HFFc6 (cell line): ENCODE measurements around the gene ATP6V0A1. TPM values are rescaled to one million over a fixed set of nuclear protein-coding genes. Genes with fewer than 3 reads are reported as not detected.
"Not testable (repeated sequence)": the region's sequence is repeated elsewhere in the genome, so short reads cannot be mapped to it uniquely, and the experiment has no call there.

ENCODE experiments used
- DNase-seq: peaks from one replicate; pipeline ENCODE4 v3.0.0-alpha.2; 2018
- H3K27ac Mint-ChIP-seq: 2 replicates; pipeline ENCODE4 v1.8.0; 2020; ENCODE audit warnings: mild to moderate bottlenecking, mixed read lengths
- H3K27me3 Mint-ChIP-seq: 2 replicates; pipeline ENCODE4 v1.8.0; 2021; ENCODE audit warnings: mild to moderate bottlenecking, moderate library complexity, mixed read lengths; ENCODE audit not compliant: insufficient read depth
- H3K36me3 Mint-ChIP-seq: 2 replicates; pipeline ENCODE4 v1.8.0; 2021; ENCODE audit warnings: low read depth, mixed read lengths
- H3K4me1 Mint-ChIP-seq: 2 replicates; pipeline ENCODE4 v1.8.0; 2020; ENCODE audit warnings: low read depth, mixed read lengths
- H3K4me3 Mint-ChIP-seq: 2 replicates; pipeline ENCODE4 v1.8.0; 2020; ENCODE audit warnings: mild to moderate bottlenecking, moderate library complexity, mixed read lengths
- H3K9me3 Mint-ChIP-seq: 2 replicates; pipeline ENCODE4 v1.8.0; 2020; ENCODE audit warnings: mild to moderate bottlenecking, mixed read lengths
- CTCF ChIP-seq: fragments of 200-600 bp; sonication (generic); IDR thresholded peaks from 2 replicates; pipeline ENCODE4 v1.5.0; 2021; ENCODE audit warnings: antibody characterized with exemption, mild to moderate bottlenecking
- total RNA-seq, 6 experiments: library from RNA; stranded (reverse); fragmentation: NEBNext Ultra II Directional; extraction: Animal tissue kit (Norgen Biotek cat#: 25700); gene quantifications; 2 replicates in 1 of 6; 3 replicates in 5 of 6; pipeline ENCODE4 v1.2.3, GENCODE V29; 2021

The ATP6V0A1 gene
- total RNA-seq, 6 experiments from 2014 or later = 29.6 to 56.7 (median 37.1) TPM

GRCh38 chr17:42413464-42414040 lies 45.1 kb upstream of the ATP6V0A1 start:
- Mint-ChIP-seq H3K4me3 (no peak overlapping the region), H3K4me1 (peaks cover 68% of the 10 kb centered on the region), H3K27ac (peak overlapping the region; percentile 69), H3K36me3 (peaks cover 16% of the 10 kb centered on the region), H3K27me3 (no peaks in the 10 kb centered on the region; the same call in 1 of the 2 replicates), H3K9me3 (no peaks in the 10 kb centered on the region)
- TF ChIP-seq CTCF = no peak
- no peak for DNase-seq

DNA sequence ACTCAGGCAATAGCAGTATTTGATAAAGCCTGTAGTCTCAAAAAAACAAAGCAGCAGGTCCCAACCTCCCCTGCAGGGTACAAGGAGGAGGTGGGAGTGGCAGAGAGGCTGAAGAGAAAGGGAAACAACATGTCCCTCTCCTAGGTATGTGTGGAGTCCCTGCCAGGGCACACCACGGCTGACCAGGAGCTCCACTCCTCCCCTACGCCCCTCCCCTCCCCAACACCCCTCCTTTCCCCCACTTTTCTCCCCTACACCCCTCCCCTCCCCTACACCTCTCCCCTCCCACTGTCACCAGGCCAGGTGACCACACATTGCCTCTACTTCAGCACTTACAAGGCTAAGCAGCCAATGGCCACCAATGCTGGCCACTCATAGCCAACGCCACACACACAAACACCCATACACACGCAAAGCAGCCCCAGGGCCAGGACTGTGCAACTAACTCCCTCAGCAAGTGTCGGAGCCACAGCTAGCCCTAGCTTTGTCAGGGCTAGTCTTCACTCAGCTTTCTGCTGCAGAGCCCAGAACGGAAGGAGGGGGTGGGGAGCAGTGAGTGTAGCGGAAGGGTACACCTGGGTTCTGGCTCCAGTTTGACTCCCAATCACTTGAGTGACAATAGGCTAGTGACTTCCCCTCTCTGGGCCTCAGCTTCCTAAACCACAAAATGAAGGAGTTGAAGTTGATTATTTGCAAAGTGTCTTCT lies 43.8 kb upstream of the ATP6V0A1 start:
- no peak for DNase-seq
- peak overlapping the region; percentile 42 for H3K4me3 Mint-ChIP-seq
- H3K36me3 Mint-ChIP-seq = peaks cover 11% of the 10 kb centered on the region
- peak overlapping the region; percentile 69 for H3K27ac Mint-ChIP-seq
- H3K27me3 Mint-ChIP-seq = no peaks in the 10 kb centered on the region; the same call in 1 of the 2 replicates
- no peak for TF ChIP-seq CTCF
- peaks cover 66% of the 10 kb centered on the region for H3K4me1 Mint-ChIP-seq
- no peaks in the 10 kb centered on the region for H3K9me3 Mint-ChIP-seq

GRCh38 chr17:42417981-42418380 lies 40.7 kb upstream of the ATP6V0A1 start:
- H3K4me1 Mint-ChIP-seq = peaks cover 54% of the 10 kb centered on the region
- H3K27ac Mint-ChIP-seq = peak overlapping the region; percentile 52; the same call in 1 of the 2 replicates
- H3K4me3 Mint-ChIP-seq = peak overlapping the region; percentile 100

GRCh38 chr17:42421136-42421506 lies 37.6 kb upstream of the ATP6V0A1 start:
- no peak for DNase-seq
- peaks cover 6% of the 10 kb centered on the region for H3K27me3 Mint-ChIP-seq

More at GRCh38 chr17:42417981-42418380, 40.7 kb upstream of the ATP6V0A1 start:
- not testable (repeated sequence) for H3K27me3 Mint-ChIP-seq, DNase-seq, H3K9me3 Mint-ChIP-seq
- H3K36me3 Mint-ChIP-seq = peaks cover 28% of the 10 kb centered on the region

DNA sequence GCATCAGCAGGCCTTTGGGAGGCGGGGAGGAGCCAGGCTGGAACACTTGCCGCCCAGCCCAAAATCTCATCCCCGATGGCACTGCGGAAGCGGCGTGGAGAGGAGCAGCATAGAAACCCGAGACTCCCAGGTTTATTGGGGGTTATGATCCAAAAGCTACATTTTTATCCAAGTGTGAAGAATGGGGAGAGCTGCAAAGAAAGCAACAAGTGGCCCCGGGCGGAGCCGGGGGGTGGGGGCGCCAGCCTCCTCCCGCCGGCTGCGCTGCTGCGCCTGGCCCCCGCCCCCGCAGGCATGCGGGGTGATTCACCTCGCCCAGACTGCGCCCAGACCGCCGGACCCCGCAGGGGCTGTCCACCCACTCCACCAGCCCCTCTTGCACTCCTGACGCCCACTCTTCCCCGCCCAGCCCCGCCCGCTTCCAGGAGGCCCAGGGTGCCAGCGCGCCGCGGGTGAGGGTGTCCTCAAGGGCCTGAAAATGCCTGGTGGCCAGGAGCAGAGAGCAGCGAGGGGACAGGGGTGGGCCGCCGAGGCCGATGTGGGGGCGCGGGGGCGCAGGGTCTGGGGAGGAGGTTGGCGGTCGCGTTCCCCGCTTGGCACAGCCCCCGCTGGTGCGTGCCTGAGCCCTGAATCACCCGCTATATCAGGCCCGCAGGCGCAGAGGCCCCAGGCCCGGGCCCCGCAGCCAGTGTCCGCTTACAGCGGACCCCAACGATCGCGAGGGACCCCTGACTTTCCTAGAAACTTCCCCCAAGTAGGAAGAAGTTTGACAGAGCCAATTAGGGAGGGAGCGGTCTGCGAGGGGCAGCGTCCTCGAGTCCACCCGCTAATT lies 37.0 kb upstream of the ATP6V0A1 start:
- H3K4me1 Mint-ChIP-seq = peaks cover 41% of the 10 kb centered on the region
- peak; percentile 72 for DNase-seq
- peaks cover 3% of the 10 kb centered on the region; the same call in 1 of the 2 replicates for H3K9me3 Mint-ChIP-seq
- H3K27ac Mint-ChIP-seq = peak overlapping the region; percentile 83
- peak overlapping the region; percentile 100 for H3K4me3 Mint-ChIP-seq
- no peak for TF ChIP-seq CTCF
- peaks cover 28% of the 10 kb centered on the region for H3K36me3 Mint-ChIP-seq
- H3K27me3 Mint-ChIP-seq = peaks cover 6% of the 10 kb centered on the region

More at GRCh38 chr17:42421136-42421506, 37.6 kb upstream of the ATP6V0A1 start:
- no peak for TF ChIP-seq CTCF
- Mint-ChIP-seq H3K36me3 (peaks cover 28% of the 10 kb centered on the region), H3K9me3 (peaks cover 3% of the 10 kb centered on the region; the same call in 1 of the 2 replicates), H3K4me3 (peak overlapping the region; percentile 100), H3K27ac (peak overlapping the region; percentile 83), H3K4me1 (peaks cover 45% of the 10 kb centered on the region)
